Body of pancreas (tissue), 4 donors: ENCODE results near the gene TMED3. TPM values are rescaled to one million over a fixed set of nuclear protein-coding genes. Genes with fewer than 3 reads are reported as not detected.
A peak's percentile ranks its signal among the peaks of the same experiment; 100 is the strongest.

Experiments used
- ATAC-seq: fragments of 150-250 bp; one replicate; pipeline ENCODE4 v1.9.1; 2016
- DNase-seq, 4 donors: peaks; one replicate each; pipeline ENCODE4 v3.0.0-alpha.2; 2019
- H3K27ac ChIP-seq, 4 donors: fragments of 200-600 bp; sonication (generic); 1 replicate in 3 of 4; 2 replicates in 1 of 4; pipeline versions ENCODE4 v1.5.1 to v1.6.1; 2016 to 2019; ENCODE audit warnings: mild to moderate bottlenecking in 1 of 4, mixed read lengths in 1 of 4, moderate library complexity in 1 of 4
- H3K27me3 ChIP-seq, 2 donors: fragments of 200-600 bp; sonication (generic); one replicate each; pipeline ENCODE4 v1.6.0; 2016; ENCODE audit warnings: mild to moderate bottlenecking in 1 of 2
- H3K36me3 ChIP-seq, 2 donors: fragments of 200-600 bp; sonication (generic); replicated peaks in 1 of 2; 2 replicates each; pipeline ENCODE4 v1.5.1; 2016; ENCODE audit warnings: low read depth in 2 of 2; ENCODE audit not compliant: insufficient read depth in 1 of 2
- H3K4me1 ChIP-seq: fragments of 200-600 bp; sonication (generic); one replicate; pipeline ENCODE4 v1.6.0; 2016
- H3K4me3 ChIP-seq, 2 donors: fragments of 200-600 bp; sonication (generic); 1 replicate in 1 of 2; 2 replicates in 1 of 2; pipeline ENCODE4 v1.5.1; 2016 to 2019
- H3K9me3 ChIP-seq, 3 donors: fragments of 200-600 bp; sonication (generic); 1 replicate in 2 of 3; 2 replicates in 1 of 3; pipeline ENCODE4 v1.5.1; 2016
- CTCF ChIP-seq, 7 experiments: fragments of 450-650 bp in 4 of 7; fragments of 200-600 bp in 3 of 7; sonication (generic) in 3 of 7; IDR thresholded peaks; one replicate each; pipeline ENCODE4 v1.5.1; 2016 to 2019; ENCODE audit warnings: antibody characterized with exemption in 7 of 7
- POLR2A ChIP-seq, 3 donors: fragments of 450-650 bp; IDR thresholded peaks; one replicate each; pipeline ENCODE4 v1.6.1; 2016; ENCODE audit warnings: antibody characterized with exemption in 3 of 3, mild to moderate bottlenecking in 2 of 3
- WGBS, 2 donors: methylation state at CpG; one replicate each; pipeline ENCODE4 v1.1.5; 2017; 5-methylcytosine and 5-hydroxymethylcytosine counted together
- intact Hi-C: fragments of 100-400 bp; cut with DNase I; formaldehyde crosslinking; loops from one replicate; pipeline ENCODE4 v1.15.1; 2023
- total RNA-seq, 2 donors: library from RNA; depleted of rRNA; stranded (reverse); fragments of >200 nt; gene quantifications; one replicate each; pipeline ENCODE4 v1.1.0, GENCODE V29; 2016

The TMED3 gene
- total RNA-seq, 2 donors from 2014 or later = 82.1 to 98.1 TPM

- no peaks in the 10 kb centered on the region for H3K9me3 ChIP-seq
- no peaks in the 10 kb centered on the region for H3K27me3 ChIP-seq
- no peak overlapping the region for H3K27ac ChIP-seq
- WGBS, 2 donors = 70 to 73% methylated on average over 3 of the region's 3 CpGs
- H3K36me3 ChIP-seq = no peaks in the 10 kb centered on the region
- TF ChIP-seq CTCF (IDR thresholded peaks at IDR 0.05) = peak; percentile 65 to 87 (median 81)
- no peak for TF ChIP-seq POLR2A (IDR thresholded peaks at IDR 0.05)
- H3K4me3 ChIP-seq = no peak overlapping the region
- no peaks in the 10 kb centered on the region for H3K4me1 ChIP-seq
- intact Hi-C loops = no loop called here
- DNase-seq (no peak), ATAC-seq (no peak)
Observed at GRCh38 chr15:79339588-79340314, 28.8 kb downstream of the TMED3 start.

- Histone ChIP-seq H3K9me3 (no peaks in the 10 kb centered on the region), H3K4me3 (no peak overlapping the region), H3K27me3 (no peaks in the 10 kb centered on the region), H3K27ac (no peak overlapping the region), H3K4me1 (no peaks in the 10 kb centered on the region), H3K36me3 (no peaks in the 10 kb centered on the region)
- WGBS, 2 donors = 34 to 37% methylated on average over 5 of the region's 5 CpGs
- TF ChIP-seq CTCF (IDR thresholded peaks at IDR 0.05) = no peak
- no peak for TF ChIP-seq POLR2A (IDR thresholded peaks at IDR 0.05)
- intact Hi-C loops = no loop called here
- DNase-seq (no peak), ATAC-seq (no peak)
Observed at GRCh38 chr15:79340315-79340602, 29.3 kb downstream of the TMED3 start.

GRCh38 chr15:79341396-79341795 is 30.5 kb downstream of the TMED3 start:
- no peak for DNase-seq
- 75 to 82% methylated on average over 9 of the region's 9 CpGs for WGBS, 2 donors

GRCh38 chr15:79349525-79349924 is 38.6 kb downstream of the TMED3 start:
- no peaks in the 10 kb centered on the region for H3K9me3 ChIP-seq
- 85 to 87% methylated on average over 4 of the region's 4 CpGs for WGBS, 2 donors
- no peak overlapping the region for H3K27ac ChIP-seq
- no peak overlapping the region for H3K4me3 ChIP-seq
- H3K36me3 ChIP-seq = no peaks in the 10 kb centered on the region
- H3K27me3 ChIP-seq = no peaks in the 10 kb centered on the region
- no peak for ATAC-seq
- TF ChIP-seq POLR2A (IDR thresholded peaks at IDR 0.05) = no peak
- TF ChIP-seq CTCF (IDR thresholded peaks at IDR 0.05) = no peak
- intact Hi-C loops = no loop called here
- no peak for DNase-seq
- no peaks in the 10 kb centered on the region for H3K4me1 ChIP-seq

More at GRCh38 chr15:79341396-79341795, 30.5 kb downstream of the TMED3 start:
- H3K27me3 ChIP-seq = no peaks in the 10 kb centered on the region
- H3K4me3 ChIP-seq = no peak overlapping the region
- intact Hi-C loops = no loop called here
- no peaks in the 10 kb centered on the region for H3K36me3 ChIP-seq
- ATAC-seq = no peak
- H3K4me1 ChIP-seq = no peaks in the 10 kb centered on the region
- TF ChIP-seq POLR2A (IDR thresholded peaks at IDR 0.05) (no peak), CTCF (IDR thresholded peaks at IDR 0.05) (no peak)
- H3K27ac ChIP-seq = no peak overlapping the region
- no peaks in the 10 kb centered on the region for H3K9me3 ChIP-seq

GRCh38 chr15:79352206-79352605 is 41.3 kb downstream of the TMED3 start:
- DNase-seq (no peak), ATAC-seq (no peak)
- intact Hi-C loops = no loop called here
- Histone ChIP-seq H3K36me3 (no peaks in the 10 kb centered on the region), H3K4me1 (no peaks in the 10 kb centered on the region), H3K27me3 (no peaks in the 10 kb centered on the region), H3K27ac (no peak overlapping the region), H3K4me3 (no peak overlapping the region), H3K9me3 (no peaks in the 10 kb centered on the region)
- TF ChIP-seq POLR2A (IDR thresholded peaks at IDR 0.05) = no peak
- TF ChIP-seq CTCF (IDR thresholded peaks at IDR 0.05) = no peak
- WGBS, 2 donors = 89 to 95% methylated on average over 1 of the region's 1 CpG
